CD4-positive, alpha-beta T cell treated with Interleukin-12 subunit alpha and Interleukin-12 subunit beta, for 1 hour (primary cell): ENCODE results near the gene ZNF668.
A peak's percentile ranks its signal among the peaks of the same experiment; 100 is the strongest.
"Not testable (repeated sequence)": the region's sequence is repeated elsewhere in the genome, so short reads cannot be mapped to it uniquely, and the experiment has no call there.

ENCODE experiments used
- DNase-seq: peaks from one replicate; pipeline ENCODE4 v3.0.0-alpha.2; 2020

Gene ZNF668

GRCh38 chr16:31050280-31051030, 23.6 kb downstream of the ZNF668 start:
- DNase-seq: no peak

- no peak for DNase-seq
Observed at GRCh38 chr16:31043898-31044481, 30.1 kb downstream of the ZNF668 start.

- no peak for DNase-seq
Observed at GRCh38 chr16:31043352-31043751, 30.7 kb downstream of the ZNF668 start.

- DNase-seq: no peak
Observed at GRCh38 chr16:31042866-31043265, 31.2 kb downstream of the ZNF668 start.

GRCh38 chr16:31038993-31039392, 35.0 kb downstream of the ZNF668 start:
- DNase-seq: no peak

- no peak for DNase-seq
Observed at GRCh38 chr16:31036691-31037090, 37.3 kb downstream of the ZNF668 start.

- peak; percentile 87 for DNase-seq
Observed at GRCh38 chr16:31033709-31034492, 40.1 kb downstream of the ZNF668 start.

- DNase-seq: peak; percentile 99
Observed at GRCh38 chr16:31032736-31033708, 41.0 kb downstream of the ZNF668 start, which contains the start of gene STX4. Gene STX4 (plus strand): TSS chr16:31033558. CDS start chr16:31033806, 248 bp downstream.

GRCh38 chr16:31031276-31031675, 42.8 kb downstream of the ZNF668 start:
- DNase-seq: no peak

- DNase-seq: no peak
Observed at GRCh38 chr16:31029272-31029671, 44.8 kb downstream of the ZNF668 start.

GRCh38 chr16:31025339-31025738, 48.7 kb downstream of the ZNF668 start:
- no peak for DNase-seq

GRCh38 chr16:31023627-31024226, 50.3 kb downstream of the ZNF668 start:
- DNase-seq: no peak

- no peak for DNase-seq
Observed at GRCh38 chr16:31023252-31023602, 50.8 kb downstream of the ZNF668 start.

- DNase-seq: no peak
Observed at GRCh38 chr16:31022544-31023251, 51.3 kb downstream of the ZNF668 start.

- DNase-seq: no peak
Observed at GRCh38 chr16:31020536-31020935, 53.5 kb downstream of the ZNF668 start.

GRCh38 chr16:31017756-31018155, 56.3 kb downstream of the ZNF668 start:
- DNase-seq: not testable (repeated sequence)

- DNase-seq: no peak
Observed at GRCh38 chr16:31016018-31016417, 58.0 kb downstream of the ZNF668 start.

- DNase-seq: not testable (repeated sequence)
Observed at GRCh38 chr16:31013292-31013691, 60.7 kb downstream of the ZNF668 start.

- DNase-seq: not testable (repeated sequence)
Observed at GRCh38 chr16:31011815-31012214, 62.2 kb downstream of the ZNF668 start.
